ENCODE data around the gene PNPLA6.

- no peak for TF ChIP-seq USF2 (IDR thresholded peaks at IDR 0.05; ENCODE audit: low read length)
- TF ChIP-seq CTCF (IDR thresholded peaks at IDR 0.05; ENCODE audit: control extremely low read depth in 1 of 3, insufficient read depth in 1 of 3, low read depth in 1 of 3, low read length in 3 of 3): no peak
- TF ChIP-seq POLR2A (IDR thresholded peaks at IDR 0.05; ENCODE audit: control extremely low read depth in 1 of 2, low read depth in 2 of 2, low read length in 2 of 2): no peak
- TF ChIP-seq SP2 (IDR thresholded peaks at IDR 0.05; ENCODE audit: low read length): no peak
- TF ChIP-seq EGR1 (IDR thresholded peaks at IDR 0.05; ENCODE audit: borderline replicate concordance, low read depth, low read length): no peak
Observed at GRCh38 chr19:7564866-7565265, 29.3 kb downstream of the PNPLA6 start.

Measured in H1 (cell line).